ENCODE results near the gene MMP2.

MMP2 gene

GRCh38 chr16:55478827-55479429 lies at the start of gene MMP2:
Gene MMP2 (plus strand): TSS chr16:55479198. CDS start chr16:55479480, 282 bp downstream.
- DNase-seq: no peak

- no peak for DNase-seq
Observed at GRCh38 chr16:55433030-55433429, 46.0 kb upstream of the MMP2 start.

- no peak for DNase-seq
Observed at GRCh38 chr16:55433535-55433934, 45.5 kb upstream of the MMP2 start.

- DNase-seq: no peak
Observed at GRCh38 chr16:55434000-55434399, 45.0 kb upstream of the MMP2 start.

- no peak for DNase-seq
Observed at GRCh38 chr16:55435387-55435786, 43.6 kb upstream of the MMP2 start.

- DNase-seq: no peak
Observed at GRCh38 chr16:55436587-55436986, 42.4 kb upstream of the MMP2 start.

GRCh38 chr16:55437625-55438024 lies 41.4 kb upstream of the MMP2 start:
- DNase-seq: peak; percentile 92

- no peak for DNase-seq
Observed at GRCh38 chr16:55438281-55438680, 40.7 kb upstream of the MMP2 start.

GRCh38 chr16:55439101-55439690 lies 39.8 kb upstream of the MMP2 start:
- DNase-seq: no peak

- peak; percentile 58 for DNase-seq
Observed at GRCh38 chr16:55443434-55444346, 35.3 kb upstream of the MMP2 start.

GRCh38 chr16:55444754-55445485 lies 34.1 kb upstream of the MMP2 start:
- peak; percentile 93 for DNase-seq

- DNase-seq: no peak
Observed at GRCh38 chr16:55447231-55447630, 31.8 kb upstream of the MMP2 start.

- no peak for DNase-seq
Observed at GRCh38 chr16:55452996-55453395, 26.0 kb upstream of the MMP2 start.

GRCh38 chr16:55453909-55454308 lies 25.1 kb upstream of the MMP2 start:
- DNase-seq: peak; percentile 43

- no peak for DNase-seq
Observed at GRCh38 chr16:55454861-55455260, 24.1 kb upstream of the MMP2 start.

- no peak for DNase-seq
Observed at GRCh38 chr16:55462241-55462640, 16.8 kb upstream of the MMP2 start.

- DNase-seq: no peak
Observed at GRCh38 chr16:55464375-55464774, 14.6 kb upstream of the MMP2 start.

- peak; percentile 95 for DNase-seq
Observed at GRCh38 chr16:55465077-55465896, 13.7 kb upstream of the MMP2 start.

GRCh38 chr16:55466209-55466608 lies 12.8 kb upstream of the MMP2 start:
- DNase-seq: no peak

- no peak for DNase-seq
Observed at GRCh38 chr16:55467898-55468297, 11.1 kb upstream of the MMP2 start.

GRCh38 chr16:55468352-55468990 lies 10.5 kb upstream of the MMP2 start:
- DNase-seq: no peak
